HCT116 (cell line): ENCODE measurements around the gene CERS6. TPM values are rescaled to one million over a fixed set of nuclear protein-coding genes. Genes with fewer than 3 reads are reported as not detected.

Experiments used
- ATAC-seq: fragments of 200-7000 bp; cut with Tn5 transposase; 2 replicates; pipeline ENCODE4 v1.9.1; 2020; ENCODE audit warnings: mild to moderate bottlenecking, moderate library complexity
- BruUV-seq: library from RNA; stranded (reverse); fragments of 400-500 nt; replicated peaks from 2 replicates; lab custom pipeline; 2021; lab: Mats Ljungman, UMichigan
- CTCF ChIA-PET: fragments of 300-600 bp; sonication (Branson Sonifier 250); formaldehyde crosslinking; loops from one replicate; lab custom pipeline; 2021; ENCODE audit warnings: antibody characterized with exemption; lab: Charles Lee
- POLR2A ChIA-PET: fragments of 300-600, 350-600 bp; sonication (Branson Sonifier 250); formaldehyde crosslinking; loops from one replicate; lab custom pipeline; 2021; ENCODE audit warnings: antibody characterized with exemption; lab: Charles Lee
- RAD21 ChIA-PET, 2 experiments: fragments of 300-600 bp; sonication (Branson Sonifier 250); formaldehyde crosslinking; loops; one replicate each; lab custom pipeline; 2023; ENCODE audit warnings: low total read pairs in 2 of 2; ENCODE audit not compliant: uncharacterized antibody in 2 of 2, unreplicated experiment in 2 of 2, low non-redundant PET in 1 of 2; lab: Charles Lee
- DNase-seq: peaks from one replicate; pipeline ENCODE4 v3.0.0-alpha.2; 2010; ENCODE audit warnings: low read depth, low spot score
- H2AFZ ChIP-seq: fragments of 200-600 bp; shearing (Covaris generic), sonication (generic); 2 replicates; pipeline ENCODE4 v1.6.1; 2017; ENCODE audit warnings: low read depth, mixed run types, mixed read lengths, antibody characterized with exemption, low read length; ENCODE audit not compliant: poor library complexity, severe bottlenecking
- H3K27ac ChIP-seq: 2 replicates; pipeline ENCODE4 v1.5.1; 2012; ENCODE audit warnings: low read depth, low read length
- H3K27me3 ChIP-seq: fragments of 200-600 bp; sonication (generic); 2 replicates; pipeline ENCODE4 v1.6.1; 2016; ENCODE audit warnings: mixed run types, low read length, mixed read lengths; ENCODE audit not compliant: insufficient read depth
- H3K36me3 ChIP-seq, 2 experiments: fragments of 200-500 bp in 1 of 2; fragments of 200-600 bp in 1 of 2; sonication (Bioruptor generic) in 1 of 2; sonication (generic) in 1 of 2; 2 replicates each; pipeline versions ENCODE4 v1.5.1 to v1.6.1; 2014 to 2016; ENCODE audit warnings: low read length in 2 of 2, inconsistent platforms in 1 of 2, mixed read lengths in 1 of 2, mixed run types in 1 of 2; ENCODE audit not compliant: insufficient read depth in 2 of 2, control insufficient read depth in 1 of 2
- H3K4me1 ChIP-seq, 2 experiments: fragments of 200-600 bp in 1 of 2; sonication (generic) in 1 of 2; 2 replicates each; pipeline versions ENCODE4 v1.5.1 to v1.6.1; 2012 to 2017; ENCODE audit warnings: low read length in 2 of 2, inconsistent platforms in 1 of 2, mild to moderate bottlenecking in 1 of 2, mixed read lengths in 1 of 2, mixed run types in 1 of 2, moderate library complexity in 1 of 2; ENCODE audit not compliant: insufficient read depth in 2 of 2, control insufficient read depth in 1 of 2
- H3K4me2 ChIP-seq: fragments of 200-600 bp; sonication (generic); 2 replicates; pipeline ENCODE4 v1.6.1; 2017; ENCODE audit warnings: mixed run types, low read length, mixed read lengths
- H3K4me3 ChIP-seq, 2 experiments: fragments of 200-600 bp in 1 of 2; sonication (generic) in 1 of 2; replicated peaks in 1 of 2; 2 replicates each; pipeline ENCODE4 v1.5.1; 2011 to 2016; ENCODE audit warnings: low read length in 2 of 2, control low read depth in 1 of 2, low read depth in 1 of 2, mild to moderate bottlenecking in 1 of 2, mixed read lengths in 1 of 2, mixed run types in 1 of 2
- H3K79me2 ChIP-seq: fragments of 200-600 bp; sonication (generic); 2 replicates; pipeline ENCODE4 v1.6.1; 2017; ENCODE audit warnings: mild to moderate bottlenecking, mixed run types, low read length, moderate library complexity, mixed read lengths; ENCODE audit not compliant: insufficient read depth
- H3K9ac ChIP-seq: fragments of 200-600 bp; sonication (generic); 2 replicates; pipeline ENCODE4 v1.6.1; 2016; ENCODE audit warnings: low read length, mixed read lengths
- H3K9me2 ChIP-seq: fragments of 200-600 bp; sonication (generic), shearing (Covaris generic); 2 replicates; pipeline ENCODE4 v1.6.1; 2017; ENCODE audit warnings: mixed run types, mild to moderate bottlenecking, moderate library complexity; ENCODE audit not compliant: insufficient read depth
- H3K9me3 ChIP-seq, 2 experiments: fragments of 200-500 bp in 1 of 2; fragments of 200-600 bp in 1 of 2; sonication (Bioruptor generic) in 1 of 2; sonication (generic) in 1 of 2; 2 replicates each; pipeline ENCODE4 v1.6.1; 2014 to 2017; ENCODE audit warnings: low read length in 2 of 2, mixed read lengths in 2 of 2, inconsistent platforms in 1 of 2, low read depth in 1 of 2, mild to moderate bottlenecking in 1 of 2, mixed run types in 1 of 2, moderate library complexity in 1 of 2; ENCODE audit not compliant: control insufficient read depth in 1 of 2, insufficient read depth in 1 of 2
- H4K20me1 ChIP-seq: fragments of 200-600 bp; sonication (generic), shearing (Covaris generic); 2 replicates; pipeline ENCODE4 v1.6.1; 2017; ENCODE audit warnings: mixed run types, mild to moderate bottlenecking, moderate library complexity; ENCODE audit not compliant: insufficient read depth
- EGR1 ChIP-seq: IDR thresholded peaks from 2 replicates; pipeline ENCODE4 v1.6.1; 2012; ENCODE audit warnings: low read depth
- EZH2phosphoT487 ChIP-seq: fragments of 200-600 bp; IDR thresholded peaks from 2 replicates; pipeline ENCODE4 v1.6.1; 2018; ENCODE audit warnings: antibody characterized with exemption, borderline replicate concordance
- JUND ChIP-seq: IDR thresholded peaks from 2 replicates; pipeline ENCODE4 v1.6.1; 2012
- POLR2AphosphoS5 ChIP-seq: IDR thresholded peaks from 2 replicates; pipeline ENCODE4 v1.6.1; 2011; ENCODE audit warnings: mild to moderate bottlenecking, low read depth, low read length, moderate library complexity
- SIN3A ChIP-seq: IDR thresholded peaks from 2 replicates; pipeline ENCODE4 v1.6.1; 2012; ENCODE audit warnings: low read depth
- TCF7L2 ChIP-seq: IDR thresholded peaks from 2 replicates; pipeline ENCODE4 v1.7.0; 2011; ENCODE audit warnings: borderline replicate concordance, inconsistent platforms; ENCODE audit not compliant: insufficient read depth, insufficient read length; ENCODE audit errors: extremely low read depth
- intact Hi-C: fragments of 100-400 bp; cut with micrococcal nuclease; formaldehyde crosslinking; loops from 2 replicates; pipeline ENCODE4 v1.10.0; 2022
- total RNA-seq: library from RNA; stranded (reverse); gene quantifications from one replicate; pipeline ENCODE4 v1.2.1, GENCODE V29; 2021; ENCODE audit not compliant: unreplicated experiment
- TF ChIP-seq, protein P1 (sequence below): IDR thresholded peaks from 2 replicates; pipeline ENCODE4 v1.6.1; 2012
- TF ChIP-seq, protein P2 (sequence below): IDR thresholded peaks from 2 replicates; pipeline ENCODE4 v1.6.1; 2012; ENCODE audit warnings: low read depth

CERS6 gene
- total RNA-seq, 1 experiment from 2014 or later: 37.0 TPM

DNA sequence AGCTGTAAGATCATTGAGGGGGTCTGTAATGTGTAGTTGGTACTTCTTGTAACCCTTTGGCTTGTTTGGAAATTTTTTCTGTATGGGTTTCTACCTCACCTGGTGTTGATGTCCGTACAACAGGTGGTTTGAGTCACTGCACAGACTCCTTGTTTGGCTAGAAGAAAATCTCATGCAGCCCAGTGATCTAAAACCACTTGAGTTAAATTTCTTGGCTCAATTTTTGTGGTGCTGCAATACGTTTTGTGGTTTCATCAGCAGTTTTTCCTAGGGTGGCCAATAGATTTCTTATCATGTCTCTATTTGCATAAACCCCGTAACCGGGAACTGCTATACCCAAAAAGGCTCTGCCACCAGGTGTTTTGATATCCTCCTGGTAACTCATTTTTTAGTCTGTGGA is 43.4 kb downstream of the CERS6 start:
- H3K4me3 ChIP-seq: no peak overlapping the region
- H3K9ac ChIP-seq: no peak overlapping the region
- no peaks in the 10 kb centered on the region for H3K4me1 ChIP-seq
- POLR2A ChIA-PET: no interaction called here
- RAD21 ChIA-PET: no interaction called here
- H3K4me2 ChIP-seq: no peak overlapping the region
- TF ChIP-seq, protein P1, sequence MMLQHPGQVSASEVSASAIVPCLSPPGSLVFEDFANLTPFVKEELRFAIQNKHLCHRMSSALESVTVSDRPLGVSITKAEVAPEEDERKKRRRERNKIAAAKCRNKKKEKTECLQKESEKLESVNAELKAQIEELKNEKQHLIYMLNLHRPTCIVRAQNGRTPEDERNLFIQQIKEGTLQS: no peak
- TF ChIP-seq EZH2phosphoT487 (no peak), POLR2AphosphoS5 (no peak), TCF7L2 (no peak), SIN3A (no peak), JUND (no peak), EGR1 (no peak)
- TF ChIP-seq, protein P2, sequence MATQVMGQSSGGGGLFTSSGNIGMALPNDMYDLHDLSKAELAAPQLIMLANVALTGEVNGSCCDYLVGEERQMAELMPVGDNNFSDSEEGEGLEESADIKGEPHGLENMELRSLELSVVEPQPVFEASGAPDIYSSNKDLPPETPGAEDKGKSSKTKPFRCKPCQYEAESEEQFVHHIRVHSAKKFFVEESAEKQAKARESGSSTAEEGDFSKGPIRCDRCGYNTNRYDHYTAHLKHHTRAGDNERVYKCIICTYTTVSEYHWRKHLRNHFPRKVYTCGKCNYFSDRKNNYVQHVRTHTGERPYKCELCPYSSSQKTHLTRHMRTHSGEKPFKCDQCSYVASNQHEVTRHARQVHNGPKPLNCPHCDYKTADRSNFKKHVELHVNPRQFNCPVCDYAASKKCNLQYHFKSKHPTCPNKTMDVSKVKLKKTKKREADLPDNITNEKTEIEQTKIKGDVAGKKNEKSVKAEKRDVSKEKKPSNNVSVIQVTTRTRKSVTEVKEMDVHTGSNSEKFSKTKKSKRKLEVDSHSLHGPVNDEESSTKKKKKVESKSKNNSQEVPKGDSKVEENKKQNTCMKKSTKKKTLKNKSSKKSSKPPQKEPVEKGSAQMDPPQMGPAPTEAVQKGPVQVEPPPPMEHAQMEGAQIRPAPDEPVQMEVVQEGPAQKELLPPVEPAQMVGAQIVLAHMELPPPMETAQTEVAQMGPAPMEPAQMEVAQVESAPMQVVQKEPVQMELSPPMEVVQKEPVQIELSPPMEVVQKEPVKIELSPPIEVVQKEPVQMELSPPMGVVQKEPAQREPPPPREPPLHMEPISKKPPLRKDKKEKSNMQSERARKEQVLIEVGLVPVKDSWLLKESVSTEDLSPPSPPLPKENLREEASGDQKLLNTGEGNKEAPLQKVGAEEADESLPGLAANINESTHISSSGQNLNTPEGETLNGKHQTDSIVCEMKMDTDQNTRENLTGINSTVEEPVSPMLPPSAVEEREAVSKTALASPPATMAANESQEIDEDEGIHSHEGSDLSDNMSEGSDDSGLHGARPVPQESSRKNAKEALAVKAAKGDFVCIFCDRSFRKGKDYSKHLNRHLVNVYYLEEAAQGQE: no peak
- ATAC-seq (no peak), DNase-seq (no peak)
- no TSS peak for BruUV-seq
- H4K20me1 ChIP-seq: peaks cover 4% of the 10 kb centered on the region; the same call in 1 of the 2 replicates
- CTCF ChIA-PET: no interaction called here
- intact Hi-C loops: no loop called here
- peaks cover 68% of the 10 kb centered on the region for H3K79me2 ChIP-seq
- no peaks in the 10 kb centered on the region for H3K9me3 ChIP-seq
- no peaks in the 10 kb centered on the region for H3K36me3 ChIP-seq
- H3K27ac ChIP-seq: no peak overlapping the region
- H3K9me2 ChIP-seq: no peaks in the 10 kb centered on the region
- H2AFZ ChIP-seq: no peak overlapping the region
- no peaks in the 10 kb centered on the region for H3K27me3 ChIP-seq
